Keratinocyte (primary cell): ENCODE data around the gene CASP9.

Experiments used
- EZH2 ChIP-seq: IDR thresholded peaks from one replicate; pipeline ENCODE4 v1.6.1; 2012; ENCODE audit warnings: inconsistent platforms, mild to moderate bottlenecking, low read length, moderate library complexity
- TF ChIP-seq, protein P1 (sequence below), 3 experiments: IDR thresholded peaks in 1 of 3; conservative IDR thresholded peaks in 1 of 3; optimal IDR thresholded peaks in 1 of 3; 2 replicates in 2 of 3; 3 replicates in 1 of 3; pipeline versions ENCODE3 to v1.5.1; 2011; ENCODE audit warnings: low read length in 3 of 3, mild to moderate bottlenecking in 3 of 3, moderate library complexity in 2 of 3, control low read depth in 1 of 3, inconsistent platforms in 1 of 3; ENCODE audit not compliant: insufficient read depth in 2 of 3; ENCODE audit errors: extremely low read depth in 1 of 3

DNA sequence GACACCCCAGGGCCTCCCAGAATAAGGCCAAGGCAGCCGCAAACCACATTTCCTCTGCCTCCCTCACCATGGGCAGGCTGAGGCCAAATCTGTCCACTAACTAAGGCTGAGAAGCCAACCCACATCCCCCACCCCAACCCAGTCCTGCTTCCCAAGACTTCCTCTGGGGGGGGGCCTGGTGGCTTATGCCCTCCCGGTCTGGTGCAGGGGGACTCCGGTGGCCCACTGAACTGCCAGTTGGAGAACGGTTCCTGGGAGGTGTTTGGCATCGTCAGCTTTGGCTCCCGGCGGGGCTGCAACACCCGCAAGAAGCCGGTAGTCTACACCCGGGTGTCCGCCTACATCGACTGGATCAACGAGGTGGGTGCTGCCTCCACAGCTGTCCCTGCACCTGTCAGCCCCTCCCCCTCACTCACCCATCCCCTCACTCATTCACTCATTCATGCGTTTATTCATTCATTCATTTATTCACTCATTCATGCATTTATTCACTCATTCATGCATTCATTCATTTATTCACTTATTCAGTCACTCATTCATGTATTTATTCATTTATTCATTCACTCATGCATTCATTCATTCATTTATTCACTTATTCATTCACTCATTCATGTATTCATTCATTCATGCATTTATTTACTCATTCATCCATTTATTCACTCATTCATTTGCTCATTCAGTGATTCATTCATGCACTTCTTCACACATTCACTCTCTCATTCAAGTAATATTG lies 78.5 kb downstream of the CASP9 start:
- TF ChIP-seq, protein P1, sequence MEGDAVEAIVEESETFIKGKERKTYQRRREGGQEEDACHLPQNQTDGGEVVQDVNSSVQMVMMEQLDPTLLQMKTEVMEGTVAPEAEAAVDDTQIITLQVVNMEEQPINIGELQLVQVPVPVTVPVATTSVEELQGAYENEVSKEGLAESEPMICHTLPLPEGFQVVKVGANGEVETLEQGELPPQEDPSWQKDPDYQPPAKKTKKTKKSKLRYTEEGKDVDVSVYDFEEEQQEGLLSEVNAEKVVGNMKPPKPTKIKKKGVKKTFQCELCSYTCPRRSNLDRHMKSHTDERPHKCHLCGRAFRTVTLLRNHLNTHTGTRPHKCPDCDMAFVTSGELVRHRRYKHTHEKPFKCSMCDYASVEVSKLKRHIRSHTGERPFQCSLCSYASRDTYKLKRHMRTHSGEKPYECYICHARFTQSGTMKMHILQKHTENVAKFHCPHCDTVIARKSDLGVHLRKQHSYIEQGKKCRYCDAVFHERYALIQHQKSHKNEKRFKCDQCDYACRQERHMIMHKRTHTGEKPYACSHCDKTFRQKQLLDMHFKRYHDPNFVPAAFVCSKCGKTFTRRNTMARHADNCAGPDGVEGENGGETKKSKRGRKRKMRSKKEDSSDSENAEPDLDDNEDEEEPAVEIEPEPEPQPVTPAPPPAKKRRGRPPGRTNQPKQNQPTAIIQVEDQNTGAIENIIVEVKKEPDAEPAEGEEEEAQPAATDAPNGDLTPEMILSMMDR (optimal IDR thresholded peaks at IDR 0.05 in 1 of 3, IDR thresholded peaks at IDR 0.05 in 1 of 3, conservative IDR thresholded peaks at IDR 0.05 in 1 of 3; ENCODE audit: extremely low read depth in 1 of 3, insufficient read depth in 2 of 3, low read length in 3 of 3) = no peak
- no peak for TF ChIP-seq EZH2
